Colonic mucosa (tissue), 4 donors: ENCODE data around the gene UGT1A5. TPM values are rescaled to one million over a fixed set of nuclear protein-coding genes. Genes with fewer than 3 reads are reported as not detected.

Source experiments
- DNase-seq: peaks from one replicate; pipeline ENCODE4 v3.0.0-alpha.2; 2020
- H3K27ac ChIP-seq: fragments of 200-600 bp; one replicate; pipeline ENCODE4 v1.8.0; 2021
- H3K27me3 ChIP-seq: fragments of 200-600 bp; one replicate; pipeline ENCODE4 v1.8.0; 2021
- H3K36me3 ChIP-seq: fragments of 200-600 bp; one replicate; pipeline ENCODE4 v1.8.0; 2021
- H3K4me1 ChIP-seq: fragments of 200-600 bp; one replicate; pipeline ENCODE4 v1.8.0; 2021; ENCODE audit warnings: mild to moderate bottlenecking
- H3K4me3 ChIP-seq: fragments of 200-600 bp; one replicate; pipeline ENCODE4 v1.8.0; 2021
- H3K9ac ChIP-seq, 2 donors: one replicate each; pipeline ENCODE4 v1.7.0; 2013; ENCODE audit warnings: control low read depth in 2 of 2, low read depth in 2 of 2, low read length in 2 of 2
- H3K9me3 ChIP-seq: fragments of 200-600 bp; one replicate; pipeline ENCODE4 v1.8.0; 2021
- CTCF ChIP-seq: fragments of 200-600 bp; IDR thresholded peaks from one replicate; pipeline ENCODE4 v1.8.0; 2022; ENCODE audit warnings: antibody characterized with exemption, mild to moderate bottlenecking
- intact Hi-C: fragments of 100-400 bp; cut with DNase I; formaldehyde crosslinking; loops from one replicate; pipeline ENCODE4 v1.14.1; 2022
- total RNA-seq, 2 donors: library from RNA; stranded (reverse); fragmentation: NEBNext Ultra II Directional in 1 of 2; extraction: Animal tissue kit (Norgen Biotek cat#: 25700) in 1 of 2; gene quantifications; one replicate each; pipeline ENCODE4 v1.2.1, GENCODE V29; 2021
- donor health status: healthy.
- donor health status: DM: no; HTN: no; CAD: no.
- donor health status: DM: no; HTN: no; CAD: no.

The UGT1A5 gene
- total RNA-seq, 2 donors from 2014 or later = 1.1 to 2.4 TPM

GRCh38 chr2:233815861-233816260, 103.2 kb downstream of the UGT1A5 start:
- Histone ChIP-seq H3K9ac (no peak overlapping the region), H3K36me3 (no peaks in the 10 kb centered on the region), H3K4me3 (no peak overlapping the region), H3K27ac (no peak overlapping the region), H3K27me3 (no peaks in the 10 kb centered on the region), H3K9me3 (no peaks in the 10 kb centered on the region), H3K4me1 (no peaks in the 10 kb centered on the region)
- DNase-seq = no peak
- no peak for TF ChIP-seq CTCF
- intact Hi-C loops = no loop called here

GRCh38 chr2:233816334-233816733, 103.6 kb downstream of the UGT1A5 start:
- Histone ChIP-seq H3K36me3 (no peaks in the 10 kb centered on the region), H3K9ac (no peak overlapping the region), H3K4me1 (no peaks in the 10 kb centered on the region), H3K9me3 (no peaks in the 10 kb centered on the region), H3K4me3 (no peak overlapping the region), H3K27me3 (no peaks in the 10 kb centered on the region), H3K27ac (no peak overlapping the region)
- intact Hi-C loops = no loop called here
- no peak for TF ChIP-seq CTCF
- DNase-seq = no peak

GRCh38 chr2:233816771-233817170, 104.1 kb downstream of the UGT1A5 start:
- Histone ChIP-seq H3K27ac (no peak overlapping the region), H3K27me3 (no peaks in the 10 kb centered on the region), H3K9me3 (no peaks in the 10 kb centered on the region), H3K4me3 (no peak overlapping the region), H3K4me1 (no peaks in the 10 kb centered on the region), H3K36me3 (no peaks in the 10 kb centered on the region), H3K9ac (no peak overlapping the region)
- DNase-seq = no peak
- intact Hi-C loops = no loop called here
- TF ChIP-seq CTCF = no peak

GRCh38 chr2:233817361-233817911, 104.7 kb downstream of the UGT1A5 start:
- no peaks in the 10 kb centered on the region for H3K4me1 ChIP-seq
- H3K4me3 ChIP-seq = no peak overlapping the region
- no peaks in the 10 kb centered on the region for H3K9me3 ChIP-seq
- intact Hi-C loops = no loop called here
- no peaks in the 10 kb centered on the region for H3K27me3 ChIP-seq
- H3K9ac ChIP-seq = no peak overlapping the region
- no peaks in the 10 kb centered on the region for H3K36me3 ChIP-seq
- H3K27ac ChIP-seq = no peak overlapping the region
- DNase-seq = no peak
- no peak for TF ChIP-seq CTCF

- DNase-seq = no peak
- no peaks in the 10 kb centered on the region for H3K4me1 ChIP-seq
- H3K27me3 ChIP-seq = no peaks in the 10 kb centered on the region
- no peak overlapping the region for H3K27ac ChIP-seq
- H3K4me3 ChIP-seq = no peak overlapping the region
- no peaks in the 10 kb centered on the region for H3K9me3 ChIP-seq
- no peak overlapping the region for H3K9ac ChIP-seq
- no peaks in the 10 kb centered on the region for H3K36me3 ChIP-seq
- intact Hi-C loops = no loop called here
- TF ChIP-seq CTCF = no peak
Observed at GRCh38 chr2:233817995-233818638, 105.4 kb downstream of the UGT1A5 start.
